HepG2 (cell line): Measurements from ENCODE around the gene APOC3.

Experiments
- ATF7 ChIP-seq, 2 experiments: fragments of 450-650 bp in 1 of 2; sonication (generic) in 1 of 2; formaldehyde crosslinking in 1 of 2; IDR thresholded peaks; 2 replicates each; pipeline versions ENCODE4 v1.4.0 to v1.6.1; 2016 to 2020; ENCODE audit warnings: antibody characterized with exemption in 1 of 2, mild to moderate bottlenecking in 1 of 2, missing genetic modification reagents in 1 of 2
- CTCF ChIP-seq: sonication (generic); formaldehyde crosslinking; IDR thresholded peaks from 2 replicates; pipeline ENCODE4 v1.5.0; 2020; ENCODE audit warnings: mild to moderate bottlenecking, missing genetic modification reagents, moderate library complexity
- MXI1 ChIP-seq: IDR thresholded peaks from 3 replicates; pipeline ENCODE4 v1.6.1; 2012; ENCODE audit warnings: low read depth, low read length, inconsistent platforms, borderline replicate concordance
- MYC ChIP-seq: sonication (generic); formaldehyde crosslinking; IDR thresholded peaks from 2 replicates; pipeline ENCODE4 v1.9.0; 2021; ENCODE audit warnings: missing genetic modification reagents, borderline replicate concordance
- POLR2A ChIP-seq, 2 experiments: IDR thresholded peaks; 2 replicates each; pipeline ENCODE4 v1.6.1; 2011; ENCODE audit warnings: low read depth in 2 of 2, low read length in 2 of 2, mild to moderate bottlenecking in 1 of 2, moderate library complexity in 1 of 2; ENCODE audit not compliant: insufficient read depth in 1 of 2
- POLR2AphosphoS5 ChIP-seq: IDR thresholded peaks from 2 replicates; pipeline ENCODE4 v1.6.1; 2012; ENCODE audit warnings: low read depth, low read length
- SKI ChIP-seq: fragments of 450-650 bp; IDR thresholded peaks from one replicate; pipeline ENCODE4 v1.6.1; 2018; ENCODE audit warnings: mild to moderate bottlenecking; ENCODE audit not compliant: partially characterized antibody
- ZKSCAN5 ChIP-seq: sonication (generic); formaldehyde crosslinking; IDR thresholded peaks from 2 replicates; pipeline ENCODE4 v1.5.1; 2020; ENCODE audit warnings: mild to moderate bottlenecking, missing genetic modification reagents
- ZNF768 ChIP-seq: sonication (generic); formaldehyde crosslinking; IDR thresholded peaks from 2 replicates; pipeline ENCODE4 v1.4.0; 2020; ENCODE audit warnings: missing genetic modification reagents
- TF ChIP-seq, protein P1 (sequence below): sonication (generic); formaldehyde crosslinking; IDR thresholded peaks from 2 replicates; pipeline ENCODE4 v1.4.0; 2020; ENCODE audit warnings: missing genetic modification reagents, borderline replicate concordance

GRCh38 chr11:116864531-116864930 lies 34.8 kb downstream of the APOC3 start:
- TF ChIP-seq ZNF768 (CRISPR knock-in tag): no peak
- TF ChIP-seq POLR2A (IDR thresholded peaks at IDR 0.05; ENCODE audit: insufficient read depth in 1 of 2, low read depth in 2 of 2, low read length in 2 of 2): no peak
- no peak for TF ChIP-seq ZKSCAN5 (CRISPR knock-in tag)
- no peak for TF ChIP-seq POLR2AphosphoS5
- TF ChIP-seq ATF7 (IDR thresholded peaks at IDR 0.05): no peak
- TF ChIP-seq ATF7 (CRISPR knock-in tag; IDR thresholded peaks at IDR 0.05): no peak
- no peak for TF ChIP-seq MXI1
- no peak for TF ChIP-seq MYC (CRISPR knock-in tag)
- TF ChIP-seq CTCF: no peak
- TF ChIP-seq, protein P1, sequence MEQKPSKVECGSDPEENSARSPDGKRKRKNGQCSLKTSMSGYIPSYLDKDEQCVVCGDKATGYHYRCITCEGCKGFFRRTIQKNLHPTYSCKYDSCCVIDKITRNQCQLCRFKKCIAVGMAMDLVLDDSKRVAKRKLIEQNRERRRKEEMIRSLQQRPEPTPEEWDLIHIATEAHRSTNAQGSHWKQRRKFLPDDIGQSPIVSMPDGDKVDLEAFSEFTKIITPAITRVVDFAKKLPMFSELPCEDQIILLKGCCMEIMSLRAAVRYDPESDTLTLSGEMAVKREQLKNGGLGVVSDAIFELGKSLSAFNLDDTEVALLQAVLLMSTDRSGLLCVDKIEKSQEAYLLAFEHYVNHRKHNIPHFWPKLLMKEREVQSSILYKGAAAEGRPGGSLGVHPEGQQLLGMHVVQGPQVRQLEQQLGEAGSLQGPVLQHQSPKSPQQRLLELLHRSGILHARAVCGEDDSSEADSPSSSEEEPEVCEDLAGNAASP (CRISPR knock-in tag): no peak
- no peak for TF ChIP-seq SKI
